Lung microvascular endothelial cell (primary cell): ENCODE measurements around the gene COBL. TPM values are rescaled to one million over a fixed set of nuclear protein-coding genes. Genes with fewer than 3 reads are reported as not detected.
A peak's percentile ranks its signal among the peaks of the same experiment; 100 is the strongest.

ENCODE experiments used
- DNase-seq, 2 donors: peaks; one replicate each; pipeline versions ENCODE4 v3.0.0 to v3.0.0-alpha.2; 2010; ENCODE audit warnings: low read depth in 2 of 2
- total RNA-seq: library from RNA; depleted of rRNA; stranded (reverse); fragments of >200 nt; gene quantifications from 2 replicates; pipeline ENCODE4 v1.2.1, GENCODE V29; 2014

The COBL gene, protein sequence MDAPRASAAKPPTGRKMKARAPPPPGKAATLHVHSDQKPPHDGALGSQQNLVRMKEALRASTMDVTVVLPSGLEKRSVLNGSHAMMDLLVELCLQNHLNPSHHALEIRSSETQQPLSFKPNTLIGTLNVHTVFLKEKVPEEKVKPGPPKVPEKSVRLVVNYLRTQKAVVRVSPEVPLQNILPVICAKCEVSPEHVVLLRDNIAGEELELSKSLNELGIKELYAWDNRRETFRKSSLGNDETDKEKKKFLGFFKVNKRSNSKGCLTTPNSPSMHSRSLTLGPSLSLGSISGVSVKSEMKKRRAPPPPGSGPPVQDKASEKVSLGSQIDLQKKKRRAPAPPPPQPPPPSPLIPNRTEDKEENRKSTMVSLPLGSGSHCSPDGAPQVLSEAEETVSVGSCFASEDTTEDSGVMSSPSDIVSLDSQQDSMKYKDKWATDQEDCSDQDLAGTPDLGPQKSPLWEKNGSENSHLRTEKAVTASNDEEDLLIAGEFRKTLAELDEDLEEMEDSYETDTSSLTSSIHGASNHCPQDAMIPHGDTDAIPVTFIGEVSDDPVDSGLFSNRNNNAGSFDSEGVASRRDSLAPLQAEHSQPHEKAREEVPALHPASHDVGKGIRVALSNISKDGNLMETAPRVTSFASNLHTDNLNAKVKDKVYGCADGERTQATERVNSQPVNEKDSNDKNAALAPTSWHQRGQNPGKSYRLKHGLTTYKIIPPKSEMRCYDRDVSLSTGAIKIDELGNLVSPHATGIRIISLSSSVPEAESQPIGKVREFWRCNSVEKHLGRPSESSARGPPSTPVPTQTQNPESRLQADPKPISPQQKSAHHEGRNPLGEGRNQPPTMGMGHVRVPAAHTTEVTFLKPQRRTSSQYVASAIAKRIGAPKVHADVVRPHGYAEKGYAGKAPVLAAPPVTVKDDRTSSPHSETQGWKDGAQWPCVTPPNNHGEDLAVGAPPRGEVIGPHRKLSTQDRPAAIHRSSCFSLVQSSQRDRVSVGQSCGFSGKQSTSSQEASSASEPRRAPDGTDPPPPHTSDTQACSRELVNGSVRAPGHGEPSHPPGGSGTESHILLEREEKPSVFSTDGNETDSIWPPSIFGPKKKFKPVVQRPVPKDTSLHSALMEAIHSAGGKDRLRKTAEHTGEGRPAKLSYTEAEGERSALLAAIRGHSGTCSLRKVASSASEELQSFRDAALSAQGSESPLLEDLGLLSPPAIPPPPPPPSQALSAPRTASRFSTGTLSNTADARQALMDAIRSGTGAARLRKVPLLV
- total RNA-seq = not detected in 2 replicates

- peak in 1 of 2 donors; percentile 29 for DNase-seq
Observed at GRCh38 chr7:51316666-51317581, at the start of gene COBL. TSS of gene COBL (minus strand) at chr7:51316809. CDS start at chr7:51316633, 176 bp downstream.

GRCh38 chr7:51366172-51366728, 49.6 kb upstream of the COBL start:
- DNase-seq = no peak

- no peak for DNase-seq
Observed at GRCh38 chr7:51357821-51358220, 41.2 kb upstream of the COBL start.

- DNase-seq = no peak
Observed at GRCh38 chr7:51356849-51357516, 40.4 kb upstream of the COBL start.

- DNase-seq = no peak
Observed at GRCh38 chr7:51354897-51355296, 38.3 kb upstream of the COBL start.

DNA sequence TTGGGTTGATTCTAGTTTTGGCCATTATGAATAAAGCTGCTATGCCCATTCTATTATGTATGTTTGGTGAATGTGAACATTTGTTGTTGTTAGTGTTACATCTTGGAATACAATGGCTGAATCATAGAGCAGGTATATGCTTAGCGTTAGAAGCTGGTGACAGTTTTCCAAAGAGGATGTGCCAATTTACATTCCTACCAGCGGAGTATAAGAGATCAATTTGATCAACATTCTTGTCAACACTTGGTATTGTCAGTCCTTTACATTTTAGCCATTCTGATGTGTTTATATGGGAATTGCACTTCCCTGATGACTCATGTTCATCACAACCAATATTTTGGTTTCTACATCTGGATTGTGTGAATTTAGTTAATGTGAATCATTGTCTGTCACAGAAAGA, 37.8 kb upstream of the COBL start:
- no peak for DNase-seq

GRCh38 chr7:51352174-51353100, 35.8 kb upstream of the COBL start:
- no peak for DNase-seq

- DNase-seq = no peak
Observed at GRCh38 chr7:51351661-51352060, 35.1 kb upstream of the COBL start.

- no peak for DNase-seq
Observed at GRCh38 chr7:51350546-51350896, 33.9 kb upstream of the COBL start.

GRCh38 chr7:51349820-51350545, 33.4 kb upstream of the COBL start:
- no peak for DNase-seq

DNA sequence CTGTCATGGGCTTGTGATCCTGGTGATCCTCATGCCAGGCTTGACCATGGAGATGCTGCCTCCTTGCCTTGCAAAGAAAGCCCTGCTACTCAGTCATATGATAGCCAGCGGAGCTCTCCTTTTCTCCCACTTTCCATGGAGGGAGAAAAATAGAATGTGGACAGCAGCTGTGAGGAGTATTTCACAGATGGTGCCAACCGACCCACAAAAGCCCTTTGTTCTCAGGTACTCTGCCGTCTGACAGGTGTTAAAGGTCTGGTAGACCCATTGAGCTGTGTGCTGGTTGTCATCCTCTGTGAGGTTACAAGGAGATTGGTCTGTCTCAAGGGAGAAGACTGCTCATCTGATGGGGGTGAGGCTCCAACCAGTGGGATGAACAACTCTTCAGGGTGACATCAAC, 29.5 kb upstream of the COBL start:
- no peak for DNase-seq

GRCh38 chr7:51344406-51345138, 28.0 kb upstream of the COBL start:
- no peak for DNase-seq

GRCh38 chr7:51340936-51341335, 24.3 kb upstream of the COBL start:
- no peak for DNase-seq

GRCh38 chr7:51340029-51340838, 23.6 kb upstream of the COBL start:
- DNase-seq = no peak

DNA sequence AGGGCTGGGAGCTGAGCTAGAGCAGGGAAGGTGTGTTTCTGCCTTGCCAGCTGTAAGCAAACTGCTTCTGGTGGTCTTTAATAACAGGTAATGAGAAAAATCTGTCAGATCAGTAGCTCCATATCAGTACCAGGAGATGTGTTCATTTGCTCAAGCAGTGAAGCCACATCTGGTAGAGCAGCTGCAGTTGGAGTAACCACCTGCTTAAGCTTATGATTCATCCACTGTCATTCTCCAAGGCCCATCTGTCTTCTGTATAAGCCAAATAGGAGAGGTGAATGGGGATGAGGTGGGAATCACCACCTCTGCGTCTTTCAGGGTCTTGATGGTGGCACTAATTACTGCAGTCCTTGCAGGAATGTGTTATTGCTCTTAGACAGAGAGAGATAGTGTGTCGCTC, 18.4 kb upstream of the COBL start:
- DNase-seq = no peak

DNA sequence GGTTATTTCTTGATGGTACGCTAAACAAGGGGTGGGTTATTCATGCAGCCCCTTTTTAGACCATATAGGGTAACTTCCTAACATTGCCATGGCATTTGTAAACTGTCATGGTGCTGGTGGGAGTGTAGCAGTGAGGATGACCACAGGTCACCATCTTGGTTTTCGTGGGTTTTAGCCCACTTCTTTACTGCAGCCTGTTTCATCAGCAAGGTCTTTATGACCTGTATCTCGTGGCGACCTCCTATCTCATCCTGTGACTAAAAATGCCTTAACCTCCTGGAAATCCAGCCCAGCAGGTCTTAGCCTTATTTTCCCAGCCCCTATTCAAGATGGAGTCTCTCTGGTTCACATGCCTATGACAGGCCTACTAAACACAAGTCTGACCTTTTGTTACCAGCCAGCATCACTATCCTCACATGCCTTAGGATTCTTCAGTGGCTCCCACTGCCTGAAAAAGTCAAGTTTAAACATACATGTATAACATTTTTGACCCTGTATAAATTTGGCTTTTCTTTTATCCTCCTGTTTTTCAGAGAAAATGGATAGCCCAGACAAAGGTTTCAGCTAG, 13.2 kb upstream of the COBL start:
- no peak for DNase-seq
